ENCODE data around the gene KIZ.

DNA sequence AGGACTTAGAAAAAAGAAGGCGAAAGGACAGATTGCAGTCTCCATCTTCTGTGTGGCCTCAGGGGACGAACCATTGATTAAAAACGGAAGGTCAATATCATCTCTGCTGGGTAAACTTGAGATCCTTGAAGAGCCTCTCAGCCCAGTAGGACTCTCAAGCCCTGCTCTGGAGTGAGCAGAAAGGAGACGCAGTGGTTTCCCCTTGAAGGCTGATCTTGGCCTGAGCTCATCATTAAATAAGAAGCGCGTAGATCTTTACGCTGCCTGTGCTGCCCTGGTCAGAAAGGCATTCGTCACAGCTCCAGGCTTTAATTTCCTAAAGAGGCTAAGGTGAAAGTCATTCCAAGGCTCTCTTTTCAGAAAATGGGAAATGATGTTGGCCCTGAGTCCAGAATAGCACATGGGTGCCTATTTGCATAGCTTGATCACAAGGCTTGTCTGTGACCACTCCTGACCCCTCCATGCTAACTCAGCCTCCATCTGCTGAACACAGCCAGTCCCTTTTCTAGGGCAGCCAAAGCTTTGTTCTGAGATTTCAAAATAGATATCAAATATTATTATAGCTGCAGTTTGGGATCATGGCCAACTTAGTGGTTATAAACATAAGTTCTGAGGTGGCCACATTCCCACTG, 148.0 kb downstream of the KIZ start:
- no peak for TF ChIP-seq POLR2A (IDR thresholded peaks at IDR 0.05)
- TF ChIP-seq, protein P1, sequence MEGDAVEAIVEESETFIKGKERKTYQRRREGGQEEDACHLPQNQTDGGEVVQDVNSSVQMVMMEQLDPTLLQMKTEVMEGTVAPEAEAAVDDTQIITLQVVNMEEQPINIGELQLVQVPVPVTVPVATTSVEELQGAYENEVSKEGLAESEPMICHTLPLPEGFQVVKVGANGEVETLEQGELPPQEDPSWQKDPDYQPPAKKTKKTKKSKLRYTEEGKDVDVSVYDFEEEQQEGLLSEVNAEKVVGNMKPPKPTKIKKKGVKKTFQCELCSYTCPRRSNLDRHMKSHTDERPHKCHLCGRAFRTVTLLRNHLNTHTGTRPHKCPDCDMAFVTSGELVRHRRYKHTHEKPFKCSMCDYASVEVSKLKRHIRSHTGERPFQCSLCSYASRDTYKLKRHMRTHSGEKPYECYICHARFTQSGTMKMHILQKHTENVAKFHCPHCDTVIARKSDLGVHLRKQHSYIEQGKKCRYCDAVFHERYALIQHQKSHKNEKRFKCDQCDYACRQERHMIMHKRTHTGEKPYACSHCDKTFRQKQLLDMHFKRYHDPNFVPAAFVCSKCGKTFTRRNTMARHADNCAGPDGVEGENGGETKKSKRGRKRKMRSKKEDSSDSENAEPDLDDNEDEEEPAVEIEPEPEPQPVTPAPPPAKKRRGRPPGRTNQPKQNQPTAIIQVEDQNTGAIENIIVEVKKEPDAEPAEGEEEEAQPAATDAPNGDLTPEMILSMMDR (IDR thresholded peaks at IDR 0.05): no peak
